AG10803 (cell line): Measurements from ENCODE around the gene ABCF2.

Experiments
- DNase-seq: peaks from one replicate; pipeline ENCODE4 v3.0.0; 2010; ENCODE audit warnings: low read depth
- H3K4me3 ChIP-seq: 2 replicates; pipeline ENCODE4 v1.5.1; 2011; ENCODE audit warnings: mild to moderate bottlenecking, low read length, control low read depth
- CTCF ChIP-seq: conservative IDR thresholded peaks from 2 replicates; pipeline ENCODE4 v1.5.1; 2011; ENCODE audit warnings: mild to moderate bottlenecking, low read length, control low read depth, inconsistent platforms

The ABCF2 gene

GRCh38 chr7:151240536-151240935 lies 13.5 kb upstream of the ABCF2 start:
- H3K4me3 ChIP-seq = no peak overlapping the region
- no peak for TF ChIP-seq CTCF
- no peak for DNase-seq

- TF ChIP-seq CTCF = no peak
- DNase-seq = no peak
- no peak overlapping the region for H3K4me3 ChIP-seq
Measured at GRCh38 chr7:151239837-151240459, 12.9 kb upstream of the ABCF2 start.

DNA sequence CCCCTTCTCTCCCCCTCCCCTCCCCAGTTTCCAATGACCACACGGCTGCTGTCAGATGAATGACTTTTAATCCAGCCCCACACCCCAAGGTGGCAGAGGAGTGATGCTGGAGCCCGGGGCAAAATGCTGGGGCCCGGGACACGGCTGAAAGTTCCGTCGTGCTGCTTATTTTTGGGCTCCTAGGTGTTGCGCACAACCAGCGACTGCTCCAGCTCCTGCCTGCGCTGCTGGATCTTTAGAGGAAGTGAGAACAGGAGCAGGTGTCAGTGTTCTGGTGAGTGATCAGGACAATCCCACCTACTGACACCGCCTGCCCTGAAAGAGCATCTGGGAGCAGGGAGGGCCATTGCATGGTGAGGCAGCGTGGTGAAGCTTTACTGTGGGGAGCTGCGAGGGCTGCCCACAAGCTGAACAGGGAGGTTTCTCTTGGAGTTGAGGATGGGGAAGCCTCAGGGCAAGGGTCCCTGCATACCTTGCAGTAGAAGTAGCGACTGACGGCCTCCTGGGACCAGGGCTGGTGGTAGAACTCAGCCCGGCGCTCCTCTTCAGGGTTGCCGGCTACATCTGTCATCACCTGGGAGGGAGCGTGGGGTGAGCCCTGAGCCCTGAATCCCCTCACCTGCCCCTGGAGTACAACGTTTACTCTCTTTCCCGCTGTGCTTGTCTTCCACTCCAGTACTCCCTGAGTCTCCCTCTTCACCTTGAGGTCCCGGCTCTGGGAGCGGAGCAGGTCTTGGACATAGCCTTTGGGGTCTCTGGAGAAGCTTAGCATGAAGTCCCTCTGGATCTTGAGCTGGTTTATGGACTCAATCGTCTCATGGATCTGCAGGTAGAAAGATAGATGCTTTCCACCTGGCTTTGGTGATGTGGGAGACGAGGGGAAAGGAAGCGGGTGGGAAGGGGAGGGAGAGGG lies 12.2 kb upstream of the ABCF2 start:
- H3K4me3 ChIP-seq = no peak overlapping the region
- TF ChIP-seq CTCF = no peak
- no peak for DNase-seq

- no peak for DNase-seq
- no peak for TF ChIP-seq CTCF
- no peak overlapping the region for H3K4me3 ChIP-seq
Measured at GRCh38 chr7:151238190-151238810, 11.3 kb upstream of the ABCF2 start.

DNA sequence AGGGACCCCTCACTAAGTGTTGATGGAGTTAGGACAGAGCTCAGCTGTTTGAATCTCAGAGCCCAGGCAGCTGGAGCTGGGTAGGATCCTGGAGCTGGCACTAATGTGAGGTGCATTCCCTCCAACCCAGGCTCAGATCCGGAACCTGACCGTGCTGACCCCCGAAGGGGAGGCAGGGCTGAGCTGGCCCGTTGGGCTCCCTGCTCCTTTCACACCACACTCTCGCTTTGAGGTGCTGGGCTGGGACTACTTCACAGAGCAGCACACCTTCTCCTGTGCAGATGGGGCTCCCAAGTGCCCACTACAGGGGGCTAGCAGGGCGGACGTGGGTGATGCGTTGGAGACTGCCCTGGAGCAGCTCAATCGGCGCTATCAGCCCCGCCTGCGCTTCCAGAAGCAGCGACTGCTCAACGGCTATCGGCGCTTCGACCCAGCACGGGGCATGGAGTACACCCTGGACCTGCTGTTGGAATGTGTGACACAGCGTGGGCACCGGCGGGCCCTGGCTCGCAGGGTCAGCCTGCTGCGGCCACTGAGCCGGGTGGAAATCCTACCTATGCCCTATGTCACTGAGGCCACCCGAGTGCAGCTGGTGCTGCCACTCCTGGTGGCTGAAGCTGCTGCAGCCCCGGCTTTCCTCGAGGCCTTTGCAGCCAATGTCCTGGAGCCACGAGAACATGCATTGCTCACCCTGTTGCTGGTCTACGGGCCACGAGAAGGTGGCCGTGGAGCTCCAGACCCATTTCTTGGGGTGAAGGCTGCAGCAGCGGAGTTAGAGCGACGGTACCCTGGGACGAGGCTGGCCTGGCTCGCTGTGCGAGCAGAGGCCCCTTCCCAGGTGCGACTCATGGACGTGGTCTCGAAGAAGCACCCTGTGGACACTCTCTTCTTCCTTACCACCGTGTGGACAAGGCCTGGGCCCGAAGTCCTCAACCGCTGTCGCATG lies 10.5 kb upstream of the ABCF2 start:
- DNase-seq = no peak

GRCh38 chr7:151236406-151236805 lies 9.4 kb upstream of the ABCF2 start:
- no peak for DNase-seq
- no peak for TF ChIP-seq CTCF
- H3K4me3 ChIP-seq = no peak overlapping the region

More for the DNA sequence above, 10.5 kb upstream of the ABCF2 start:
- no peak overlapping the region for H3K4me3 ChIP-seq
- TF ChIP-seq CTCF = no peak
